H1 (cell line): ENCODE measurements around the gene RIPPLY3. TPM values are rescaled to one million over a fixed set of nuclear protein-coding genes. Genes with fewer than 3 reads are reported as not detected.
"Not testable (repeated sequence)": the region's sequence is repeated elsewhere in the genome, so short reads cannot be mapped to it uniquely, and the experiment has no call there.

Experiments
- CTCF ChIA-PET: fragments of 300-600 bp; sonication (Branson Sonifier 250); formaldehyde crosslinking; loops from one replicate; lab custom pipeline; 2021; ENCODE audit not compliant: partially characterized antibody; lab: Charles Lee
- POLR2A ChIA-PET: fragments of 300-600 bp; sonication (Branson Sonifier 250); formaldehyde crosslinking; loops from one replicate; lab custom pipeline; 2021; ENCODE audit warnings: inconsistent platforms; ENCODE audit not compliant: partially characterized antibody; lab: Charles Lee
- DNase-seq, 2 experiments: peaks; one replicate each; pipeline versions ENCODE4 v3.0.0 to v3.0.0-alpha.2; 2010 to 2022; ENCODE audit warnings: low spot score in 2 of 2, low read depth in 1 of 2, mixed read lengths in 1 of 2
- FAIRE-seq: peaks from 2 replicates; lab custom pipeline; 2011; peaks lifted over from hg19 to GRCh38; lab: Jason Lieb, UNC
- H2AFZ ChIP-seq: 2 replicates; pipeline ENCODE4 v1.8.1; 2012; ENCODE audit warnings: low read length, inconsistent platforms
- H2AK5ac ChIP-seq: 2 replicates; pipeline ENCODE4 v1.6.1; 2013; ENCODE audit warnings: low read depth, low read length
- H2BK120ac ChIP-seq: replicated peaks from 2 replicates; pipeline ENCODE3; 2013; ENCODE audit warnings: low read depth, low read length, inconsistent platforms
- H2BK12ac ChIP-seq: 2 replicates; pipeline ENCODE4 v1.6.1; 2013; ENCODE audit warnings: low read depth, low read length
- H2BK15ac ChIP-seq: 2 replicates; pipeline ENCODE4 v1.6.1; 2013; ENCODE audit warnings: low read length
- H2BK20ac ChIP-seq: 2 replicates; pipeline ENCODE4 v1.6.1; 2013; ENCODE audit warnings: low read length
- H2BK5ac ChIP-seq: 2 replicates; pipeline ENCODE4 v1.6.1; 2013; ENCODE audit warnings: low read depth, low read length
- H3K14ac ChIP-seq: 2 replicates; pipeline ENCODE4 v1.6.1; 2013; ENCODE audit warnings: inconsistent platforms; ENCODE audit not compliant: insufficient read length
- H3K18ac ChIP-seq: 2 replicates; pipeline ENCODE4 v1.6.1; 2013; ENCODE audit warnings: low read length; ENCODE audit errors: extremely low read depth
- H3K23ac ChIP-seq: 2 replicates; pipeline ENCODE4 v1.6.1; 2013; ENCODE audit warnings: inconsistent platforms; ENCODE audit not compliant: insufficient read length
- H3K23me2 ChIP-seq: 2 replicates; pipeline ENCODE4 v1.6.1; 2013; ENCODE audit warnings: low read depth, low read length
- H3K27ac ChIP-seq: 2 replicates; pipeline ENCODE4 v1.6.1; 2011; ENCODE audit warnings: low read depth, low read length, inconsistent platforms
- H3K27me3 ChIP-seq, 4 experiments: replicated peaks in 1 of 4; 1 replicate in 1 of 4; 2 replicates in 3 of 4; pipeline versions ENCODE4 v1.6.1 to v1.8.1; 2011 to 2013; ENCODE audit warnings: low read length in 3 of 4, mild to moderate bottlenecking in 3 of 4, inconsistent platforms in 2 of 4, mixed read lengths in 2 of 4, moderate library complexity in 1 of 4; ENCODE audit not compliant: control insufficient read depth in 3 of 4, insufficient read depth in 3 of 4; ENCODE audit errors: extremely low read depth in 1 of 4
- H3K36me3 ChIP-seq, 4 experiments: 2 replicates each; pipeline versions ENCODE4 v1.6.1 to v1.8.1; 2011 to 2013; ENCODE audit warnings: mild to moderate bottlenecking in 4 of 4, low read length in 3 of 4, moderate library complexity in 2 of 4, control low read depth in 1 of 4, inconsistent platforms in 1 of 4; ENCODE audit not compliant: insufficient read depth in 4 of 4, control insufficient read depth in 2 of 4
- H3K4ac ChIP-seq: replicated peaks from 2 replicates; pipeline ENCODE3; 2013; ENCODE audit warnings: low read length, low read depth, mixed read lengths, inconsistent platforms; ENCODE audit not compliant: insufficient read length
- H3K4me1 ChIP-seq, 4 experiments: replicated peaks in 1 of 4; 1 replicate in 1 of 4; 2 replicates in 3 of 4; pipeline versions ENCODE4 v1.6.1 to v1.8.1; 2011 to 2013; ENCODE audit warnings: low read length in 3 of 4, inconsistent platforms in 2 of 4, mixed read lengths in 1 of 4; ENCODE audit not compliant: insufficient read depth in 4 of 4, control insufficient read depth in 3 of 4
- H3K4me2 ChIP-seq, 2 experiments: 2 replicates each; pipeline versions ENCODE4 v1.6.1 to v1.8.1; 2011 to 2013; ENCODE audit warnings: low read depth in 2 of 2, low read length in 2 of 2, control low read depth in 1 of 2, inconsistent platforms in 1 of 2, mild to moderate bottlenecking in 1 of 2; ENCODE audit not compliant: insufficient read depth in 1 of 2
- H3K4me3 ChIP-seq, 4 experiments: fragments of 200-600, 300-600 bp in 1 of 4; sonication (generic), shearing (Covaris generic), sonication (Bioruptor Twin) in 1 of 4; 2 replicates each; pipeline versions ENCODE4 v1.5.1 to v1.8.1; 2011 to 2016; ENCODE audit warnings: low read length in 4 of 4, low read depth in 3 of 4, control low read depth in 2 of 4, inconsistent platforms in 2 of 4, mild to moderate bottlenecking in 2 of 4, mixed read lengths in 1 of 4, moderate library complexity in 1 of 4; ENCODE audit not compliant: insufficient read depth in 2 of 4; ENCODE audit errors: extremely low read depth in 1 of 4
- H3K56ac ChIP-seq: replicated peaks from 2 replicates; pipeline ENCODE3; 2013; ENCODE audit warnings: low read depth, mild to moderate bottlenecking, mixed read lengths, low read length, inconsistent platforms; ENCODE audit not compliant: insufficient read length
- H3K79me1 ChIP-seq: 2 replicates; pipeline ENCODE4 v1.6.1; 2013; ENCODE audit warnings: low read depth, low read length, control low read depth
- H3K79me2 ChIP-seq, 2 experiments: 2 replicates each; pipeline versions ENCODE4 v1.6.1 to v1.8.1; 2012 to 2013; ENCODE audit warnings: low read length in 2 of 2, mild to moderate bottlenecking in 2 of 2, inconsistent platforms in 1 of 2; ENCODE audit not compliant: insufficient read depth in 2 of 2, control insufficient read depth in 1 of 2
- H3K9ac ChIP-seq, 4 experiments: replicated peaks in 1 of 4; 1 replicate in 1 of 4; 2 replicates in 3 of 4; pipeline versions ENCODE4 v1.6.1 to v1.8.1; 2011 to 2013; ENCODE audit warnings: low read depth in 3 of 4, low read length in 3 of 4, control low read depth in 2 of 4, mild to moderate bottlenecking in 2 of 4, moderate library complexity in 2 of 4, inconsistent platforms in 1 of 4; ENCODE audit errors: extremely low read depth in 1 of 4
- H3K9me3 ChIP-seq, 2 experiments: 2 replicates each; pipeline versions ENCODE4 v1.6.1 to v1.8.1; 2012 to 2013; ENCODE audit warnings: mild to moderate bottlenecking in 2 of 2, moderate library complexity in 2 of 2, control low read depth in 1 of 2, inconsistent platforms in 1 of 2, low read depth in 1 of 2, low read length in 1 of 2, mixed read lengths in 1 of 2; ENCODE audit not compliant: insufficient read depth in 2 of 2
- H4K20me1 ChIP-seq, 2 experiments: replicated peaks in 1 of 2; 2 replicates each; pipeline versions ENCODE3 to v1.8.1; 2011 to 2013; ENCODE audit warnings: inconsistent platforms in 2 of 2, low read length in 2 of 2, mild to moderate bottlenecking in 1 of 2; ENCODE audit not compliant: insufficient read depth in 2 of 2, control insufficient read depth in 1 of 2
- H4K5ac ChIP-seq: 2 replicates; pipeline ENCODE4 v1.6.1; 2013; ENCODE audit warnings: low read length, low read depth, mixed read lengths, inconsistent platforms; ENCODE audit not compliant: insufficient read length
- H4K8ac ChIP-seq: 2 replicates; pipeline ENCODE4 v1.8.0; 2013; ENCODE audit warnings: mild to moderate bottlenecking, moderate library complexity, low read length, inconsistent platforms; ENCODE audit not compliant: insufficient read depth; ENCODE audit errors: extremely low read depth
- H4K91ac ChIP-seq: replicated peaks from 2 replicates; pipeline ENCODE3; 2013; ENCODE audit warnings: low read length, mixed read lengths, inconsistent platforms; ENCODE audit not compliant: insufficient read length
- POLR2AphosphoS5 ChIP-seq: IDR thresholded peaks from 2 replicates; pipeline ENCODE4 v1.6.1; 2011; ENCODE audit warnings: low read depth, low read length
- RNF2 ChIP-seq: fragments of 200-900, 300-1000 bp; sonication (generic); IDR thresholded peaks from 2 replicates; pipeline ENCODE4 v1.7.1; 2016; ENCODE audit warnings: borderline replicate concordance, low read depth, mild to moderate bottlenecking, antibody characterized with exemption, low read length; ENCODE audit not compliant: poor library complexity, severe bottlenecking; ENCODE audit errors: missing control alignments
- TBP ChIP-seq: IDR thresholded peaks from 2 replicates; pipeline ENCODE4 v1.6.1; 2011; ENCODE audit warnings: low read depth, low read length, improper control_type of control experiment
- WGBS, 2 experiments: shearing (Covaris generic) in 1 of 2; methylation state at CpG; one replicate each; pipeline versions ENCODE4 v1.1.6 to v1.1.7; 2013 to 2015; ENCODE audit warnings: low lambda C conversion rate in 2 of 2, mixed read lengths in 2 of 2, inconsistent platforms in 1 of 2, low coverage in 1 of 2, missing lambda C conversion rate in 1 of 2; ENCODE audit not compliant: insufficient replicate concordance in 2 of 2, insufficient coverage in 1 of 2, insufficient read length in 1 of 2; ENCODE audit errors: extremely low coverage in 1 of 2, missing lambda C conversion rate in 1 of 2; 5-methylcytosine and 5-hydroxymethylcytosine counted together
- polyA plus RNA-seq, 7 experiments: library from polyadenylated mRNA; depleted of rRNA in 3 of 7; stranded (reverse) in 5 of 7; unstranded in 2 of 7; fragments of >200 nt in 5 of 7; fragments of 200-250 nt in 2 of 7; gene quantifications; 1 replicate in 5 of 7; 2 replicates in 1 of 7; 4 replicates in 1 of 7; pipeline versions ENCODE4 v1.2.1 to v1.2.3, GENCODE V29; 2011 to 2013; ENCODE audit warnings: missing spikeins in 2 of 7, mixed read lengths in 2 of 7
- total RNA-seq: library from RNA; stranded (reverse); fragmentation: NEBNext Ultra II Directional; extraction: Animal tissue kit (Norgen Biotek cat#: 25700); gene quantifications from 2 replicates; pipeline ENCODE4 v1.2.1, GENCODE V29; 2021

Gene RIPPLY3
- total and polyA plus RNA-seq, 2 of the 8 experiments (the other 6 are each of a cell fraction or from before 2014, with no cell fraction given) = 2.0 to 2.2 TPM

DNA sequence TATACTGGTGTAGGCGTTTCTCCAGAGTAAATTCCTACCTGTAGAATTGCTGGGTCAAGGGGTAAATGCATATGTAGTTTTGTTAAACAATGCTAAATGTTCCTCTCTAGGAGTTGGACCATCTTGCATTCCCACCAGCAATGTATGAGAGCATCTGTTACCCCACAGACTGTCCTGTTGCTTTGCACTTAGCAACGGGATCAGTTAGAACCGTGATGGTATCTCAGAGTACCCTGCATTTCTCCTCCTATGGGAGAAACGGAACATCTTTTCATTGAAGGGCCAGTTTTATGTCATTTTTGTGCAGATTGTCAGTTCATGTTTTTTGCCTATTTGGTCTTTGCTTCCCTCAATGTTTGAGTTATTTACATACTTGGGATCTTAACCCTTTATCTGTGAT, 18.0 kb upstream of the RIPPLY3 start (continued):
- TF ChIP-seq TBP (no peak), POLR2AphosphoS5 (no peak), RNF2 (no peak)
- TF ChIP-seq, all 59 proteins: peak for 0

DNA sequence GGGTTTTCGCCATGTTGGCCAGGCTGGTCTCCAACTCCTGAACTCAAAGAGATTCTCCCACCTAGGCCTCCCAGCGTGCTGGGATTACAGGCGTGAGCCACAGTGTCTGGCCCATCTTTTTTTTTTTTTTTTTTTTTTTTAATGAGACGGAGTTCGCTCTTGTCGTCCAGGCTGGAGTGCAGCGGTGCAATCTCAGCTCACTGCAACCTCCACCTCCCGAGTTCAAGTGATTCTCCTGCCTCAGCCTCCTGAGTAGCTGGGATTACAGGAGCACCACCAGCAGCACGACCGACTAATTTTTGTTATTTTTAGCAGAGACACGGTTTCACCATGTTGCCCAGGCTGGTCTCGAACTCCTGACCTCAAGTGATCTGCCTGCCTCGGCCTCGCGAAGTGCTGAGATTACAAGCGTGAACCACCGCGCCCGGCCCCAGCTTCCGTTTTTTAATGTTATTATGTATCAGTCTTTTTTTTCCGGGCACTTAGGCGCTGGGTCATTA, 17.3 kb upstream of the RIPPLY3 start:
- not testable (repeated sequence) for DNase-seq, H3K79me1 ChIP-seq, H2BK12ac ChIP-seq, FAIRE-seq, H3K27ac ChIP-seq, H3K27me3 ChIP-seq, H2BK120ac ChIP-seq, H2BK15ac ChIP-seq, H3K79me2 ChIP-seq, H3K36me3 ChIP-seq, H3K4ac ChIP-seq, H3K9ac ChIP-seq, H2AFZ ChIP-seq, H4K20me1 ChIP-seq, H2BK20ac ChIP-seq, H3K23ac ChIP-seq, H2BK5ac ChIP-seq, H4K91ac ChIP-seq, H2AK5ac ChIP-seq, H3K56ac ChIP-seq, H3K9me3 ChIP-seq, H3K14ac ChIP-seq, H3K23me2 ChIP-seq
- 58% methylated on average over 16 of the region's 22 CpGs; no CpG with 5 or more reads in 1 of the 2 experiments for WGBS, 2 experiments
- H4K8ac ChIP-seq = peak overlapping the region; percentile 37; the same call in 1 of the 2 replicates
- CTCF ChIA-PET = interaction anchor here (0.5 to 8.6 kb wide), 11 partner anchors 10 to 597 kb away, joined by 3 to 89 read pairs (median 5); partner anchors contain the start of gene HLCS
- H3K4me3 ChIP-seq = peak overlapping the region; percentile 46 to 70 (median 52)
- POLR2A ChIA-PET = interaction anchor here (0.6 to 2.7 kb wide), 8 partner anchors 10 to 356 kb away, joined by 3 to 14 read pairs (median 4); partner anchors contain the start of genes HLCS and RIPPLY3
- peak overlapping the region; percentile 29 for H4K5ac ChIP-seq
- H3K4me2 ChIP-seq = peak overlapping the region; percentile 87
- H3K4me1 ChIP-seq = peaks cover 3 to 16% (median 6%) of the 10 kb centered on the region in 4 experiments
- peak overlapping the region; percentile 48; the same call in 1 of the 2 replicates for H3K18ac ChIP-seq
